GM18499 (cell line): ENCODE data around the gene DDRGK1.

Experiments
- ATAC-seq: cut with Tn5 transposase; IDR thresholded peaks from one replicate; pipeline ENCODE4 v1.9.1; 2021; ENCODE audit warnings: moderate number of reproducible peaks; ENCODE audit not compliant: insufficient read depth, unreplicated experiment

DDRGK1 gene

DNA sequence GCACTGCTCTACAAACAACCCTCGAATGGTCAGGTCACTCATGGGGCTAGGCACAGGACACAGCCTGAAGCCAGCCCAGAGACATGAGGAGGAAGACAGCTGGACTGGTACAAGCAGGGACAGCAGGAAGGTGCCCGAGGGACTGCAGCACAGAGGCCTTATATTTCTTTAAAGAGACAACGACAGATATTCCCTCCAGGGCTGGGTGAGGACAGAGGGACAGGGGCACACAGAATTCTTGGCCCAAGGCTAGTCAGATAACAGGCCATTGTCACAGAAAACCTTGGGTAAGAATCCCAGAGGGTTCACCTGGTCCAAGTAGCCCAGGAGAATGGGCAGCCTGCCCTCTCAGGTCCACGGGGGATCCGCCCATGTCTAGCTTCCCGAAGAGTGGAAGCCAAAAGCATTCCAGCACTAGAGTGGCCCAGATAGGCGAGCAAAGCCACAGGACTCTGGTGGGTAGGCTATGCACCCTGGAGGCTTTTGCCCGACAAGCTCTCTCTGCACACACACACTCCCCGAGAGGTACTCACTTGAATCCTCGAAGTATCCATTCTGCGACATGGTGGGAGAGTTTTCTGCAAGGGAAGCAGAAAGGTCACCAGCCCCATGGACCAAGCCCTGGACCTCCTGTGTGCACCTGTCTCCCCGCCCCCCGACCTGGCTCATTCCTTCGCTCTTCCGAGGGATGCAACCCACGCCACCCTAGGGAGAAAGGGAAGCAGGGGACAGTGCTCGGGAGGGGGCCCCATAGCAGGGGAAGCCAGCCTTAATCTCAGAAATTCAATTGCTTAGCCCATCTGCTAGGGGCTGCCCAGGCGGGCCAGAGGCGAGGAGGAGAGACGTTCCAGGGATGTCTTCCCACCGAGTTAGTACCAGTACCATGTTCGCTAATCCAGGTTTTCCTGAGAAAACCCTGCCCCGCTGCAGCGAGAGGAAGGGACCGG, 32.8 kb upstream of the DDRGK1 start:
- ATAC-seq, result no peak

DNA sequence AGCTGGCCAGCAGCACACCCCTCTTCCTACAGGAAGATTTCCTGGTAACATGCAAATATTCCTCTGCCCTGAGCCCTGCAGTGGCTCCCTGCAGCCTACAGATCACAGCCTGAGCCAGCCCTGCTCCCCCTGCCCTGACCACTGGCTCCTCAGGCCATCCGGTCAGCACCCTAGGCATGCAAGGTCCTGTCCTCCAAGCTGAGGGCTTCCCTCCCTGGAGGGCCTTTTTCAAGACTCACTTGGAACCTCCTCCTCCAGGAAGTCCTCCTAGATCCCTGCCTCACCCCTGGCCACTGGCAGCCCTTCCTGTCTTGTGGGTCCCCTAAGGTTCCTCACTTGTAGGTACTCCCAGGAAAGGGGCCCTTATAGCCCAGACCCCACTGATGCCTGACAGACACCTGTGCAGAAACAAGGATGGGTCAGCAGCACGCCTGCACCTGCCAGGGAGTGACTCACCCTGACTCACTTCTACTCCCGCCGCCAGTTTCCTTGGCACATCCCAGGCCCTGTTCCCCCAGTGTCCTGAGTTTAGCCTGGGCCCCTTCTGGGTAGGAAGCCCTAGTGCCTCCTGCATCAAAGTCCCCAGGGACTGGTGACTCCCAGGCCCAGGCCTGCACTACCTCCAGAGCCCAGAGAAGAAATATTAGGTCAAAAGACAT, 31.3 kb upstream of the DDRGK1 start:
- ATAC-seq, result no peak

DNA sequence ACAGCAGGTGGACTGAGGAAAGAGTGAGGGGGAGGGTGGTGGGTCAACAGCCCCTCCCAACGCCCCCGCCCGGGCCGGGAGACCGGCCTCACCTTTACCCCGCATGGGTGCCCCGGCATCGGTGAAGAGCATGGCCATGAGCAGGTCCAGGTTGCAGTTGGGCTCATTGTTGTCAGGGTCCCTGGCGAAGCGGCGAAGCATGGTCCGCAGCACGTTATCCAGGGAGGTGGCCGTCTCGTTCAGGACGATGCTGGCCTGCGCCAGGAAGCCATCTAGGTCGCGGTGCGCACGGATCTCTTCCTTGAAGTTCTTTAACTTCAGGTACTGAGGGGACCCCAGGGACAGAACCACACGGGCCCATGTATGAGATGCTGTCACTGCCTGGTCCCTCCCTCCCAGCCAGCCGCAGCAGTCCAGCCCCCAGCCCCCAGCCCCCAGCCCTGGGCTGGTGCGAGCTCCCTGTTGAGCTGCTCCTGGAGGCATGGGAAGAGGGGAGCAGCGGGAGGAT, 29.6 kb upstream of the DDRGK1 start:
- no peak for ATAC-seq

DNA sequence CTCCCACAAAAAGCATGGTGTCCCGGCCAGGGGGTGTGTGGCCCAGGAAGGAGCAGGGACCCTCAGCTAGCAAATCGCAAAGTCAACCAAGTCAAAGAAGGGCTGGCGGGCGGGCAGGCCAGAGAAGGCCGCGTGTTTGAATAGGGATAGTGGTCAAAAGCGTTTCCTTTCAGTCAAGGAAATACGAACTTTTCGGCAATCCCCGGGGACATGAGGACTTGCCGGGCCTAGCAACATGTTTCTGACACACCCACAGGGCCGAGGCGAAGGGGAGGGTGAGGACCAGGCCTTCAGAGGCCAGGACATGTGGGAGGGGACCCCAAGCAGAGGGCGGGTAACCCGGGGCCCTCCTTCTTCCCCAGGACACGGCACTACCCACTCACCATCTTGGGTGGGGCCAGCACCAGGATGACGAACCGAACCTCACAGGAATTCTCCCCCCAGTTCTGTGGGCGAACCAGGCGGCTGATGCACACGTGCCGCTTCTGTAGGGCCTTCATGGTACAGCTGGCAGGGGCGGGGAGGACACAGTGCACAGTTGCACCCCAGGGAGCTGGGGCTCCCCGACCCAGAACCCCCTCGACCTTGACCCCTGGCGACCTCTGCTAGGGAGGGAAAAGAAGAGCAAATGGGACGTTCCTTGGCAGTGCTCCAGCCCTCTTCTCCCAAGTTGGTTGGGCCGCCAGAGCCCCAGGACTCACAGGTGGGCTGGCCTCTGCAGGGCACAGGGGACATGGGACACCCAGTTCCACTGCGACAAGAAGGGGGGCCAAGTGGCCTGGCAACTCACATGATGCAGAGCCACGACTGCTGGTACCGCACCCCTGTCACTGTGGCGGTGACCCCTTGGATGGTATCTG, 28.9 kb upstream of the DDRGK1 start:
- ATAC-seq, result no peak

DNA sequence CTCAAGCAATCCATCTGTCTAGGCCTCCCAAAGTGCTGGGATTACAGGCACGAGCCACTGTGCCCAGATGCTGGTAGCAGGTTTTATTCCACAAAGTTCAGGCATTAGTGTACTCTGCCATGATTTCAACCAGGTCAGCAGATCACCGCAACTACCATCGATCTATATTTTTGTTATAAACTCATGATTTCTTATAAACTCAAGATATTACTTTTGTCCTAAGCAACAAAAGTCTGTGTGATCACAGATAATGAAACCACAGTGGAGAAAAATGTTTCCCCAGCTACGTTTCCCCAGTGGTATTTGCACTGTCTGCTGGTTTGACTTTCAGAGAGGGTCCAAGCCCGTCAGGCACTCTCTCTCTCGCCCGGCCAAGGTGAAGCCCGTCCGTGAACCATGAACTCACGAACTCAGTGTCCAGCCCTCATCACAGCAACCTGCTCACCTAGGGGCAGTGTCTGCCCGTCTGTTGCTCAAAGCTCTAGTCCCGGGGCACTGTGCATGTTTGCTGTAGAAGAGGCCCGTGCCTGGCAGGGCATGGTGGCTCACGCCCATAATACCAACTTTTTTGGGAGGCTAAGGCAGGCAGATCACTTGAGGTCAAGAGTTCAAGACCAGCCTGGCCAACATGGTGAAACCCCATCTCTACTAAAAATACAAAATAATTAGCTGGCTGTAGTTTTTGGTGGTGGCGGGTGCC, 27.6 kb upstream of the DDRGK1 start:
- no peak for ATAC-seq

DNA sequence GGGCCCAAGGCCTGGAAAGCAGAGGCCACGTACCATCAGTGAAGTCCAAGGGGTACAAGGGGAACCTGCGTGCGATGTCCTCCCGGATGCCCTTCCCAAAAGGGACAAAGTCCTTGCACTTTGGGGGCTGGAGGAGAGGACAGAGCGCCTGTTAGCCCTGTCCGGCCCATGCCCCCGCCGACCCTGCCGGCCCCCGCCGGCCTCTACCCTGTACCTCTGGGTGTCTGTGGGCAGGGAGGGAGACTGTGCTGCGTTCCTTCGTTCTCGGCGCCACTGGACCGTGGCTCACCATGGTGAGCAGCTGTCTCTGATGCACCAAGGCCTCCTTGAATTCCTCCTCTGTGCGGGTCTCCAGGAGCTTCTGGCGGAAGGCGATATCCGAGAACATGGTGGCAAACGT, 26.6 kb upstream of the DDRGK1 start:
- ATAC-seq, result no peak

DNA sequence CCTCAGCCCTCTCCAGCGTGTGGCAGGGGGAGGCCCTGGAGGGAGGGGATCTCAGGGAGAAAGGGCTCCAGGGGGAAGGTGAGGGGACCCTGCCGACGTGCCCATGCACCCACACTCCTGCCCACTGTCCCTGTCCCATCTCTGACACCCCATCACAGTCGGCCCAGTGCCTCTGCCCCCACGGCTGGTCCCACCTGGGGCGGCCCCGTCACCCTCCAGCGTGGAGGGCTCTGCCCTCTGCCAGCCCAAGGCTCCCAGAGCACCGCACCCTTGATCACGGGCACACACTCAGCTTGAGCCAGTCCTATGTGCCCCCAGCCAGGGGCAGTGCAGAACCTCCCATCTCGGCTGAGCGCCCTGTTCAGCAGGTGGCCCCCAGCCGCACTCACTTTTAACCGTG, 25.3 kb upstream of the DDRGK1 start:
- ATAC-seq, result no peak

DNA sequence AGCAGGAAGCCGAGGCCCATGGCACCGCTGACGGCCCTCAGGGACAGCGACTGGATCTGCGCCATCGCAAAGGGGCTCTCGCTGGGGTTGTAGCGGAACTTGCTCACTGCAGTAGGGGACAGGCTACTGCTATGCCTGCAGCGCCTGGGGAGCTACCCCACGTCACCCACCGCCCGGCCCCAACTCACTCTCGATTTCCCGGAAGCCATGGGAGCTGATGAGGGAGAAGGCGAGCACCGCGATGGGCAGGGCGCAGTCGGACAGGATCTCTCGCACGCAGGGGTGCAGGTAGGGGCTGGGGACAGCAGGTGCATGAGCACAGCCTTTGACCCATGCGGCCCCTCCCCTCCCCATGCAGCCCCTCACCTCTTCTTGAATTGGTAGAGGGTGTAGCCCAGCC, 24.7 kb upstream of the DDRGK1 start:
- ATAC-seq, result no peak

DNA sequence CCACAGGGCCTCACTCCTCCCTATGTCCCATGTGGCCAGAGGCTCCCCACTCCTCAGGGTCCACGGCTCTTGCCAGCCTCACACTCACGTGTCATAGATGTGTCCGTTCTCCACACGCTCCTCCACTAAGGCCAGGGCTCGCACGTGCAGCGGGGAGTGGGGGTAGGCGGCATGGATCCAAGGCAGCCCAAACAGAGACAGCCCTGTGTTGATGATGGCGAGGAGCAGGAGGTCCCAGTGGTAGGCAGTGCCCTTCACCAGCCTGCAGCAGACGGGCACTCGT, 24.2 kb upstream of the DDRGK1 start:
- no peak for ATAC-seq

DNA sequence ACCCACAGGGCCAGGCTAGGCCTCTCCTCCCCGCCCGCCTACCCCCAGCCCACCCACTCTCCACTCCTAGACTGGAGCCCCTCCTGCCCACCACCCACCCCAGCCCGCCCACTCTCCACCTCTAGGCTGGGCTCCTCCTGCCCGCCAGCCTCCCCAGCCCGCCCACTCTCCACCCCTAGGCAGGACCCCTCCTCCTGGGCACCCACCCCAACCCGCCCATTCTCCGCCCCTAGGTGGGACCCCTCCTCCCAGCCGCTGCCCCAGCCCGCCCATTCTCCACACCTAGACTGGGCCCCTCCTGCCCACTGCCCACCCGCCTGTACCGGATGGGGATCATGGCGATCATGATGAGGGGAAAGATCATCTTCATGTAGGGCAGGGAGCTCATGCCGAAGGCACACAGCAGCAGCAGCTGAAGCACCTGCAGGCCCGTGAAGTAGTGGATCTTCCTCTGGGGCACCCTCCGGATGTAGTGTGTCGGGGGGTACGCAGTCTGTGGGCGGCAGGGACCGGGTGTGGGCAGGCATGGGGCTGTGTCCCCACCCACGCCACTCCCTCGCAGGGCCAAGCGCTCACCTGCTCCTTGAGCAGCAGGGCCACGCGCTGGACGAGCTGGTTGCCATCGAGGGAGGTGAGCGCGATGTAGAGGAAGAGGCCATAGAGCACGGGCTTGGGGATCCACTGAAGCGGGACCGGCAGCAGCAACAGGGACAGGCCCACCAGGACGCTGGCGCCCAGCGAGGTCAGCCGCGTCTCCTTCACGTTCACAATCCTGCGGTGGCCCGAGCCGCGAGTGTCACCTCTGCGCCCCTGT, 23.7 kb upstream of the DDRGK1 start:
- no peak for ATAC-seq

DNA sequence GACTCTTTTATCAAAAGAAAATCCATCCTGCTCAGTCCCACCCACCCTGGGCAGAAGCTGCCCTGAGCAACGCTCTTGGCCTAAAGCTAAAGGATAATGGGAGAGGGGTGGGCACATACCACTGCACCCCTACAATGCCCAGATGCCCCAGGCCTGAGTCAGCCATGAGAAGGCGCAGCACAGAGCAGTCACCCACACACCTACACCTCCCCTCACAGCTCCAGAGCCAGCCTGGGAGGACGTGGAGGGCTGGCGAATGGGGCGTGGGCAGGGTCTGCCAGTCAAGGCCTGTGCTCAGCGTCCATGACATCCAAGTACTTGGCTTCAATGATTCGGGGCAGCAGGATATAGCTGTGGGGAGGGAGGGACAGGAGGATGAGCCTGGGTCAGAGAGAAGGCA, 23.0 kb upstream of the DDRGK1 start:
- no peak for ATAC-seq

DNA sequence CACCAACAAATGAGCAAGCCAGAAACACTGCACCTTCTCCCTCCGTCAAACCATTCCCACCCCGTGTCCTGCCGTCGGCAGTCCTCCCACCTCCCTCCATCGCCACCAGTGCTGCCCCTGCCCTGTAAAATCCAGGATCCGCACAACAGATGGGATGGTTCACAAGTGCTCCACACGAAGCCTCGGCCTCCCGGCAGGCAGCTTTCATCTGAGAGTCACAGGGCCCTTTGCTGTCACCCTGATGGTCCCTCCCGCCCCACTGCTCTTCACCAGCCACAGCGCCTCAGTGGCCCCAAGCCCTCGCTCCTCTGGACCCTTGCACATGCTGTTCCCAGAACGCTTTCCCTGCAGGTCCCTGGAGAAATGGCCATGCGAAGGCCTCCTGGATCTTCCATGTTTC, 22.4 kb upstream of the DDRGK1 start:
- no peak for ATAC-seq

DNA sequence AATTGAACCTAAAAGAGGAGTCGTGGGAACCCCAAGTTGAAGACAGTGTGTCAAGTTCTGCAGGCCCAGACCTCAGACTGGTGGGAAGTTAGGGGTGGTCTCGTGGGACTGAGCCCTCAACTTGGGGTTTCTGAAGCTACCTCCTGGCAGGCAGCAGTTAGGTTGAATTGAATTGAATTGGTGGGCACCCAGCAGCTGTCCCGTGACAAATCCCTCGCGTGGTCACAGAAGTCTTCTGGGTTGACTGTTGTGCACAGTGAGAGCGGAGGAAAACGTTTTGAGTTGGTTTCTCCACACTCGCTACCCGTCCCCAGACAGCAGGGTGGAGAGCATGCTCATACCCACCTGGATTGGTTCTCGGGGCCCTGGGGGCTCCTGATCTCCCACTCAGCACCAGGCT, 21.6 kb upstream of the DDRGK1 start:
- ATAC-seq, result no peak

DNA sequence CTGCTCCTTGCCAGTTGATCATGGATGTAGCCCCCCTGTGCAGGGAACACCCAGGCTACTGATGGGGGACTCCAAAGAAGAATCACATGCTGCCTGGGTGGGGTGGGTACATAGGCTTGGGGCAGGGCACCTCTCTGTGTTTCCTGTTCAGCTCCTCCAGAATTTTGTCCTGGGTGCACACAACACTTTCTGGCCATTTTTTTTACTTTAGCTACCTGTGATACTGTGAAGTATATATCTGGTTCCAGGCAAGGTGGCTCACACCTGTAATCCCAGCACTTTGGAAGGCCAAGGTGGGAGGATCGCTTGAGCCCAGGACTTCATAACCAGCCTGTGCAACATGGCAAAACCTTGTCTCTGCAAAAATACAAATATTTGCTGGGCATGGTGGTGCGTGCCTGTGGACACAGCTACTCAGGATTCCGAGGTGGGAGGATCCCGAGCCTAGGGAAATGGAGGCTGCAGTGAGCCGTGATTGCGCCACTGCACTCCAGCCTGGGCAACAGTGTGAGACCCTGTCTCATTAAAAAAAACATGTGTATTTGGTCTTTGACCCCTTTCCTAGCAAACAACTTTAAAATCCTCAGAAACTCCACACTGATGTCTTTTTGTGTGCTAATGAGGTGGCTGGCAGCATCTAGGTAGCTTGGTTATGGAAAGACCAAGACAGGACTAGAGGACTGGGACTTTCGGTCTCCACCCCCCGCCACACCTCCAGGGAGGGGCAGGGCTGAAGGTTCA, 20.4 kb upstream of the DDRGK1 start:
- ATAC-seq, result no peak

DNA sequence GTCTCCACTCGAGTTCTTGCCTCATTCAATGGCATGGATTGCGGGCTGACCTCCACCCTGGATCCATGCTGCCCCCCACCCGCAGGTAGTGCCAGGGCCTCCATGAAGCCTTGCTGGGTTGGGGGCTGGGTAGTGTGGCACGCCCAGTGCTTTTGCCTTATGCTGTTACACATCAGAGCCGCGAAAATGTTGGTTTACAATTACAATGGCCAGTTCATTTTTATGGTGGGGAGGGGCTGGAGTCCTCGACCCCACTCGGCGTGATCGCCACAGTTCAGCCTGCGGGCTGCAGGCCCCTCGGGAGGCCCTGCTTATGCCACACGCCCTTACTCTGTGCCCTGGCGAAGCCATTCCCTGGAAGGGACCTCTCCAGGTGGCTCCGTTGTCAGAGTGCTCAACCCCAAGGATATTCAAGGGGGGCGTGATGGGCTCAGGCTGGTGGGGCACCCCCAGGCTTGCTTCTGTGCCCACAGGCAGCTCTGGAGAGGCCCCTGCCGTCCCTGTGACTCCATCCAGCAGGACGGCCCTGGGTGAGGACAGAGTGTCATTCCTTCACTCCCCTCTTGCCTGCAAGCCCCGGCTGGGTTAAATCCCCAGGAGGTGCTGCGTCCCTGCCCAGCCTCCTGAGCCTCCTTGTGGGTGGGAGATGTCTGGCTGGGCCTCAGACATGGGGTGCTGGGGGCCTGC, 19.7 kb upstream of the DDRGK1 start:
- no peak for ATAC-seq

DNA sequence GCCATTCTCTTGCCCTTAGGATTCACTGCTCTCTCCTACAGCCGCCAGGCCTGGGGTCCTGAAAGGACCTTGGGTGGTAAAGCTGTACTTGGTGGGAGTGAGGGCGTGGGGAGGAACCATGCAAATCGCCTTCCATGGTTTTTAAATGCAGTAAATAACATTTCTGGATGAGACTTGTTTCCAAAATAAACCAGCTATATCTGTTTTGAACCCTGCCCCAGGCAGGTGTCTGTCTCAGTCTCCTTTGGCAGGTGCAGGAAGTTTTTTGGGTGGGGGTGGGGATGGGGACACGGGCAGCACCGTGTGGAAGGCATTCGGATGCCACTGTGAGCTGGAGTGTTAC, 19.1 kb upstream of the DDRGK1 start:
- no peak for ATAC-seq

DNA sequence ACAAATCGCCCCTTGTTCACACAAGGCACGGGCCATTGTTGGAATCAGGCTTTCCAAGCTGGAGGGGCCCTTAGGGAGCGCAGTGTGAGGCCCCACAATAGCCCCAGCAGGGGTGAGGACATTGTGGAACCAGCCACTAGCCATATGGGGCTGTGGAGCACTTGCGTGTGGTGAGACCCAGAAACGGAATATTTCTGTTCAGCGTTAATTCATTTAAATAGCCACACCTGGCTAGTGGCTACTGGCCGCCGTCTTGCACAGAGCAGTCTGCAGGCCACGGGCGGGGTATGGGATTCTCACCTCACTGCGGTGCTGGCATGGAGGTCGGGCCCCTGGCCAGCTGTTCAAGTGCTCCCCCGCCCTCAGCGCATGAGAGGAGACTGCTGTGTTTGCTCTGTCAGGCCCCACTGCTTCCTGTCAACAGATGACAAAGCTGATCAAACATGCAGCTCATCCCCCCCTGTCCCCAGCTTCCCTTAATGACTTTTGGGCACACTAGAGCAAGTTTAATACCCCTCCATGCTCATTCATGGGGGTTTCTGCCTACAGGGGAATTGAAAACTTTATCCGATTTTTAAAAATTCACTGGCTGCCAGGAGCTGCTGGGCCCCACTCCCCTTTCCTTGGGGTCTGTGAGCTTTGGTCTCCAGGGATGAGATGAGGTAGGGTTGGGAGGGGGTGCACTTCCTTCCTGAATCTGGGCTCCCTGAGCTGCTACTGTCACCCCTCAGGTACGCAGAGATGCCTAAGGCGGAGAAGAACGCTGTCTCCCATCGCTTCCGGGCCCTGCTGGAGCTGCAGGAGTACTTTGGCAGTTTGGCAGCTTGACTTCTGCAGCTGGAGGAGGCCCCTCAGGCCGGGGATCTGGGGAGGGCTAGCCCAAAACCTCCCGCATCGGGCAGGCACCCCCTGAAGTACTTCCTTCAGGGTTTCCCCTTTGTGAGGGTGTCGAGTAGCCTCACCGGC, 18.4 kb upstream of the DDRGK1 start:
- no peak for ATAC-seq
